ENCODE results near the gene MEOX2.

The MEOX2 gene

GRCh38 chr7:15610503-15610902 is 76.0 kb downstream of the MEOX2 start:
- DNase-seq (ENCODE audit: low spot score): no peak

DNA sequence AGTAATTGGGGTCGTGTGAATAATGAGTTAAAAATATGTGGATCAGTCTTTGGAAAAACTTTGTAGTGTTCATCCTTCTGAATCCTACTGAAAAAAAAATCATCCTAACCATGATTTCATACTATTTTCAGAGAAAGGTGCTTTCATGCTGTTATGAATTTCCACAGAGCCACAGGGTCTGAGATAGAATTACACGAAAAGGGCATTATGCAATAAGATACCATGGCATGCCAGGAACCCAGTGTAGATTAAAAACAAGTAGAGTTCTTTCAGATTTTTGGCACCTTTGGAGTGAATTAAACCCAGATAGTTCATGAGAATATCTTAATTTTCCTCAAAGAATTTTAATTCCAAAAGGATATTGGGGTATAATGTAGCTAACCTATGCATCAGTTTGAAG is 77.2 kb downstream of the MEOX2 start:
- DNase-seq (ENCODE audit: low spot score): no peak

GRCh38 chr7:15607529-15608210 is 78.8 kb downstream of the MEOX2 start:
- no peak for DNase-seq (ENCODE audit: low spot score)

DNA sequence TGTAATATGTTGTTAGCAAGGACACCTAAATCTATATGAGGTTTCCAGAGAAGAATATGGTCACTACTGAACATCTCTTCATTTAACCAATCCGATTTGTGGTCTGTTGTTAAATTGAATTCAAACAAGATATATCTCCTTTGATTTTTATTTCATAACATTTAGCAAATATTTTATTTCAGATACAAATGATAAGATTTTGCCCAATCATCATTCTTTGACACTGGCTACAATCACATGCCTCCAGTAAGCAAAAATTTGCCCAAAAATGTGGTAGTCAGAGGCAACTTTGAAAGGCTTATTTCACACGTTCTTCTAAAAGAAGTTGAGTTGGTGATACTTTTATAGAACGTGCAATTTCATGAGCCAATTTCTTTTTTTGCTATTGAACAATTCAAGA is 79.9 kb downstream of the MEOX2 start:
- DNase-seq (ENCODE audit: low spot score): no peak

DNA sequence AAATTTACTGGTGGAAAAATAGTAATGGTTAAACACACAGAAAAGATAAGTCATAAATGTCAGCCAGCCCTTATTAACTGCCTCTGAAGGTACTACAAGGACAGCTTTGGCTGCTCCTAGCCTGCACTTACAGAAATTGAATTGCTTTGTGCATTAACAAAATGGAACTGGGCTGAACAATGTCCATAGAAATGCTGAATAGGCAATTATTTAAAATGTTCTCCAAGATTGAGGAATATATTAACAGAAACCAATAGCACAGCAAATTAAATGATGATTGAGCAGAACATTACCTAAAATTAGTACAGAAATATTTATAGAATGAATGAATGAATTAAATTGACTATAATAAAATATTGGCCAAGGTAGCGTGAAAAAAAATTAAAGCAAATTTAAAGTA is 82.3 kb downstream of the MEOX2 start:
- DNase-seq (ENCODE audit: low spot score): no peak

GRCh38 chr7:15603124-15603523 is 83.4 kb downstream of the MEOX2 start:
- no peak for DNase-seq (ENCODE audit: low spot score)

GRCh38 chr7:15602236-15602635 is 84.2 kb downstream of the MEOX2 start:
- no peak for DNase-seq (ENCODE audit: low spot score)

DNA sequence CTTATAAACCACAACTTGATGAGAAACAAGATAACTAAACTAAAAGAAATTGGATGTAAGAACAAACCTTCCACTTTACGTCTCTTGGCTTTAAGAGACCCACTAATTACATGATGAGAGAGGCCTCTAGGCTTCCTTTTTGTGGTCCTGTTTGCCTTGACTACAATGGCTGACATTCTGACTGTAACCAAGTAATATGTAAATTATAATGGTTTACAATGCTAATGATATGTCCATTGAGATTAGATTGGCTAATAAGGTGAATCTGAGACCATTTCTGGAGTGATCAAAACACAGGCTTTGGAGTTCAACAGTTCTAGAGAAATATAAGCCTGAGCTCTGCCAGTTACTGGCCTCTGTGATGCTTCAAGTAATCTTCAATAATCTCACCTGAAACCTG is 85.3 kb downstream of the MEOX2 start:
- no peak for DNase-seq (ENCODE audit: low spot score)

DNA sequence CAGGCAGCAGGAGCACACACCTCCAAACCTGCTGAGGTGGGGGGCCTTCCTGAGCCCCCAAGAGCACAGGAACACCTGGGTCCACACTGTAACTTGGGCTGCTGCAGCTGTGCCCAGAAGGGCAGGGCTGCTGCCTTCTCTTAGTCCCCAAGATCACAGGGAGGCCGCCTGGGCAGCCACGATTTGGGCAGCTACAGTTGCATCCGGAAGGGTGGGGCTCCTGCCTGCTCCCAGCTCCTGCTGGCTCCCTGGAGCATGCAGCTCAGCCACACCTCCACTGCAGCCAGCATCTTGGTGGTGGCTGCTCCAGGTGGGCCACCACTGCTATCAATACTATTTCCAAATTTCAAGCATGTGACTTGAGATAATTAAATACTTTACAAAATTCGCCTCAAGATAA is 86.2 kb downstream of the MEOX2 start:
- no peak for DNase-seq (ENCODE audit: low spot score)

DNA sequence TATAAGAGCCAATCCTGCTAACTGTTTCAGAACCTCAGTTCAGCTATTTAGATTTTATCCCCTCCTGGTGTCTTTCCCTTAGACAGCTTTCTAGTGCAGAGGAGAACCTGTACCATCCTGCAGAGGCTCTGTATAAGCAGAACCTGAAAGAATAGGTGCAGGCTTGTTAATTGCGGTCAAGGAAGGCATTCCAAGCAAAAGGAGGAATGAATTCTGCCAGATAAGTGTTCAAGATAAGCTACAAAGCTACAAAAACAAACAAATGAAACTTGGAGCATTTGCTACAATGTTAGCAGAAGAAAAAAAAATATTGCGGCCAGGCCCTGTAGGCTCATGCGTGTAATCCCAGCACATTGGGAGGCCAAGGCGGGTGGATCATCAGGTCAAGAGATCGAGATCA is 92.0 kb downstream of the MEOX2 start:
- DNase-seq (ENCODE audit: low spot score): no peak

DNA sequence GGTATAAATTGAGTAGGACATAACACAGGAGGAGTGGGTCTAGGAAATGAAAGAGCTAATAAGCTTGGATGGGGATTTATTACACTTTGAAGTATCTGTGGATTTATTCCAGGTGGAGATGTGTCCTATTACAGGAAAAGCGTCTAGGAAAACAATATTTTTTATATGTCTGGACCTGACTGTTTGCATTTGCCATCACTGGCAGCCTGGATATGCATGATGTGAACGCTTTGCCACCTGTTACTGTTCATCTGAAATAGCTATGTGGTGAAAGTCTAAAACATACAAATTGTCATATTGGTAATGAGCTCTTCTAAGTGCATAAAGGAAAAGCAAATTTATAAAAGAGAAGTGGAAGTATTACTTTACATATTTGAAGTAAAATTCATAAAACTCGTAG is 93.1 kb downstream of the MEOX2 start:
- DNase-seq (ENCODE audit: low spot score): no peak

- DNase-seq (ENCODE audit: low spot score): no peak
Observed at GRCh38 chr7:15586266-15586665, 100.2 kb downstream of the MEOX2 start.

DNA sequence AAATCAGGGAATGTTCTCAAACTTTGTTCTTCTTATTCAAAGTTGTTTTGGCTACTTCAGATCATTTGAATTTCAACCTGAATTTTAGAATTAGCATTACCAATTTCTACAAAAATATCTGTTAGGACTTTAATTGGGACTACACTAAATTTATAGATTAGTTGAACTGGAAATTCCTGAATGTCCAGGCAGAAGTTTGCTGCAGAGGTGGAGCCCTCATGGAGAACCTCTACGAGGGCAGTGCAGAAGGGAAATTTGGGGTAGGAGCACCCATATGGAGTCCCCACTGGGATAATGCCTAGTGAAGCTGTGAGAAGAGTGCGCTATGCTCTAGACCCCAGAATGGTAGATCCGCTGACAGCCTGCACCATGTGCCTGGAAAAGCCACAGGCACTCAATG is 101.9 kb downstream of the MEOX2 start:
- no peak for DNase-seq (ENCODE audit: low spot score)

DNA sequence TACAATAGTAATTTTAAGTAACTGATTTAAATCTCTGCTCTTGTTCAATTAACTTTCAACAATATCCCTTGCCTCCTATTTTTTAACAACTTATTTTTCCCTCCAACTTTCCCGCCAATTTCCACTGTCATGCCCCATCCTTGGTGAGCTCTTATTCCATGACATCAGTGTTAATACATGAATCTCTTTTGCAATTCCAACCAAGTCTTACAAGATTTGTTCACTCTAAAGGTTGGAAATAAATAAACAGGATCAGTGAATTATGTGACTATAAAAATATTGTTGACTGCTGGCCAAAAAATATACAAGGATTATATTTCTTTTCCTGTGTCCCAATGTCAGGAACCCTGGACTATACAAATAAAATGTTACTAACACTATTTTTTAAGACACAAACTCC is 103.7 kb downstream of the MEOX2 start:
- no peak for DNase-seq (ENCODE audit: low spot score)

GRCh38 chr7:15581352-15581951 is 105.0 kb downstream of the MEOX2 start:
- DNase-seq (ENCODE audit: low spot score): no peak

DNA sequence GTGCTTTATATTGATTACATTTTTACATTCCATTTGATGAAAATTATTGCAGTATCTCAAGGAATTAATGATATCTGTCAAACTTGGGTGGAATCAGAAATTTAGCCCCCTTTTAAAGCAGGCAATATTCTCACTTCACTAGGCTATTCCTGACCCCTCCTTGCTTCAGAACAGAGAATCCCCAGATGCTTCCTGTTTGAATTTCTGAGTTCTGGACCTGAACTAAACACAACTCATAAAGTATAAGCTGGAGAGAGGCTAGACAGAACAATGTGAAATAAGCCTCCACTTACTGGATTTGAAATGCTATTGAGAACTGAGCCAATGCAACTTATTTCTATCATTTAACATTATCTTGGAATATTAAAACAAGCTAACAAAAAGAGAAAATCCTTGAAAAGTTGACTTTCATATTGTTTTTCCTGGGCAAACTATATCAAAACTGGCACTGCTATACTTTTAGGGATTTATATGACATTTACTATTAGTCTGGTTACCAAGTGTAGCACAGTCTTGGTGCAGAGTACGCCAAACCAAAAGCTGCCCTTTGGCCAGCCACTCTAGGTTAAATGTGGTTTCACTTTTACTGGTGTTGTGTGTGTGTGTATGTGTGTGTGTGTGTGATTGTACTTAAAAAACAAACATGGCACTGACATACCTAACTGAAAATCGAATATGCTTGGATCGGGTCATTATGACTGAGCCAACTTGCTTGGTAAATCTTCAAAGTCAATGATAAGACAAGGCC is 105.7 kb downstream of the MEOX2 start:
- no peak for DNase-seq (ENCODE audit: low spot score)

- DNase-seq (ENCODE audit: low spot score): no peak
Observed at GRCh38 chr7:15577600-15577999, 108.9 kb downstream of the MEOX2 start.

DNA sequence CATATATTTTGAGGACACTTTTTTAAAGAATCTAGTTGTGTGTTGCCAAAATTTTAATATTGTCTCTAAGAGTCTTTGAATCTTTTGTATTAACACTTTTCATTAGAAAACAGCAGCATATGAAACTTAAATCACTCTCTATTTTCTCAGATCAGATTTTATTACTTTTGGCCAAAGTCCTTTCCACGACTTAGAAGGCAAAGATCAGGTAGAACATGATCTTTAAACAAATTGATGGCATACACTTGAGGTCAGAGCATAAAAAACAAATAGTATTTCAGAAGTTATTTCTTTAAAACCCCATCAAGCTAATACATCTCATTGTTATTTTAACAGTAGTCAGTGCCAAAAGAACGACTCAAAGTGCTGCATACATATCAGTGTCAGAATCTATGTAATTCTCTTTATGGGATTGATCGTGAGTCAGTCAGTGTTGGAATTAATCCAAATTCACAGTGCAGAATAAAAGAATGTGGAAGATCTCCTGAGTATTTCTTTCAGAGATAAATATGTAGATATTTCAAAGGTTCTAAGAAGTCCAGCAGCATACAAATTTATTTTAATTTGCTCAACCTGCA is 115.1 kb downstream of the MEOX2 start:
- no peak for DNase-seq (ENCODE audit: low spot score)

DNA sequence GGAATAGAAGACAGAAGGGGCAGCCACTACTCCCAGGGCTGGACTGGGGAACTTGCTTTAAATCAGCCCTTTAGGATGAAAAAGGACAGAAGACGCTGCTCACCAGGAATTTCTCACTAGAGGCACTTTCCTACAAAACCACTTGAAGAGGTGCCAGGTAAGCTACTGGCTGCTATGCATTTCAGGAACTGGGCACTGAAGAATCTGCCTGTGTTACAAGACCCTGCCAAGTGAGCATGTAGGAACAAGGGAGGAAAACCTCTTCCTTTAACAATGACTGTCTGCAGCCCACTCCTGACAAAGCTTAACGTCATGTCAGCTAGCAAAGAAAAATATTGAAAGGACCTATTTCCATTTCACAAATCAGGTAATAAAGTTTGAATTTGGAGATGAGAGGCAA is 118.8 kb downstream of the MEOX2 start:
- DNase-seq (ENCODE audit: low spot score): no peak

DNA sequence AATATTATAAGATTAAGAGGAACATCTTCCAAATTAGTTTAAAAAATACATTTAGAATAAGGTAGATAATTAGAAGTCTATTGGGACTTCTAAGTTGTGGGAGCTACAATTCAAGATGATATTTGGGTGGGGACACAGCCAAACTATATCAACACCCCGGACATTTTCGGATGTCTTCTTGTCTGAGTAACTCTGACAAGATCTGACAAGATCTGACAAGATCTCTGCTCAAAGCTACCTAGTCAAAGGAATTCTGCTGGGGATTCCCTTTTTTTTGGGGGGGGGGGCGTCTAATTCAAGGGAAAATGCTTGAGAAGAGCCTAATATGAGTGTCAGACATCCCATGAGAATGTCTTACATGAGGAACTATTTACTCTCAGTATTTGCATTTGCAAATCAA is 119.4 kb downstream of the MEOX2 start:
- no peak for DNase-seq (ENCODE audit: low spot score)

GRCh38 chr7:15566476-15566875 is 120.0 kb downstream of the MEOX2 start:
- no peak for DNase-seq (ENCODE audit: low spot score)

DNA sequence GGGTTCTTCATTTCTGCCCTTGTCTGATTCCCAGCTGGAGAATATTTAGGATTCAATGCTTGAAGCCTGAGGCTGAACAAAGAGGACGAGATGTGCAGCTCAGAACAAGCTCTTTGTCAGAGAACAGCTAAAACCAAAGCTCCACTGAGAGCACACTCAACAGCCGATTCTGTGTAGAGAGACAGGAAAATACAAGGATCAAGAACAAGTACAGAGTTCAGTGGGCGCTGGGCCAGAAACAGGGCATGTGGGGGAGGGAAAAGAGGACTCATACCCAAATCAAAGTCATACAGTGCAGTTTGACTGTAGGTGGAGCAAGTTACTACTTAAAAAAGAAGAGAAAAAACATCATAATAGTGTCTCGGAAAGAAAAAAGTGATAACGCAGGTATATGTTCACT is 124.6 kb downstream of the MEOX2 start, which contains the start of gene AGMO:
TSS of gene AGMO (minus strand) at position 181 of the 400 bp plus-strand sequence.
- peak; percentile 28 for DNase-seq (ENCODE audit: low spot score)
